Frontal cortex (tissue), 4 donors: ENCODE measurements around the gene COPE. TPM values are rescaled to one million over a fixed set of nuclear protein-coding genes. Genes with fewer than 3 reads are reported as not detected.
"Not testable (repeated sequence)": the region's sequence is repeated elsewhere in the genome, so short reads cannot be mapped to it uniquely, and the experiment has no call there.

ENCODE experiments used
- DNase-seq, 2 donors: peaks; one replicate each; pipeline ENCODE4 v3.0.0; 2012; ENCODE audit warnings: low spot score in 2 of 2
- FAIRE-seq: peaks from 2 replicates; lab custom pipeline; 2012; peaks lifted over from hg19 to GRCh38; lab: Jason Lieb, UNC
- total RNA-seq: library from RNA; depleted of rRNA; stranded (reverse); fragments of >200 nt; gene quantifications from one replicate; pipeline ENCODE4 v1.2.3, GENCODE V29; 2014
- donor health status: control.
- donor health status: control.
- donor health status: control.

Gene COPE
- total RNA-seq, 1 donor from 2014 or later, result 92.5 TPM

DNA sequence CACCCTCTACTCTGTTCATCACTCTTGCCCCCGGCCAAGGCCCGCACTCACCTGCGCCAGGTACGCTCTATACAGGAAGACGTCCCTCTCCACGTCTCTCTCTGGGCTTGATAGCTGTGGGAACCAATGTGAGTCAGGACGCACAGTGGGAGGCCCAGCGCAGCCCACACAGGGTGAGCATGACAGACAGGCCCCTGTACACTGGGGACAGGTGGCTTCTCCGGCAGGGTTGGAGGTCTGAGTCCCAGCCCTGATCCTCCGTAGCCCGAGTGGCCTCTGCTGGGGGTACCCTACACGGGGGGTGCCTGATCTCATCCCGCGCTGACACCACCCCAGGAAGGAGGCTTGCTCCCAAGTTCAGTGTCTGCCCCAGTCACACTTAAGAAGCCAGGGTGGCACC is 6.3 kb downstream of the COPE start:
- no peak for DNase-seq
- no peak for FAIRE-seq

DNA sequence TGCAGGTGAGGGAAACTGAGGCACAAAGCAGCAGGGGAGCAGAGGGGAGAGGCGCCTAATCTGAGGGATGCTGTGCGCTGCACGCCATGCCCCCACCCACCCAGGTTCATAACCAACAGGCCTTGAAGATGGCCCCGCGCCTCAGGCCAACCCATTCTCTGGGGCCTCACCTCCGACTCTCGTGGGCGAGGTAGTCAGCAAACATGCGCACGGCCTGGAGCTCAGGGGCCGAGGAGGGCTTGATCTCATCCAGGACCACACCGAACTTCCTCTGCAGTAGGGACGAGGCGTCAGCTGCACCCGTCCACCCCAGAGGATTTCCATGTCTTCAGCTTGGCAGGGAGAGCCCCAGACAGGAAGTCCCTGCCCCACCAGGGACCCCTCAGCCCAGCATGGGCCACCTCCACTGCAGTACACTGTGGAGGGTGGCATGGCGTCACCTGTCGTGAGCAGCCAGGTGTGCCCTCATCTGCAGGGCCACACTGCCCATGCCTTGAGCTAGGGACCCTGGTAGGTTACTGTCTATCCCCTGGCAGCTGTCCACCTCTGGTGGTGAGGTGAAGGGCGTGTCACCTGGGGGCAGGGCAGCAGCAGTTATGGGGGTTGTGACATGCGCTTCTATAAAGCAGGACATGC is 8.3 kb downstream of the COPE start:
- FAIRE-seq (no peak), DNase-seq (no peak)

DNA sequence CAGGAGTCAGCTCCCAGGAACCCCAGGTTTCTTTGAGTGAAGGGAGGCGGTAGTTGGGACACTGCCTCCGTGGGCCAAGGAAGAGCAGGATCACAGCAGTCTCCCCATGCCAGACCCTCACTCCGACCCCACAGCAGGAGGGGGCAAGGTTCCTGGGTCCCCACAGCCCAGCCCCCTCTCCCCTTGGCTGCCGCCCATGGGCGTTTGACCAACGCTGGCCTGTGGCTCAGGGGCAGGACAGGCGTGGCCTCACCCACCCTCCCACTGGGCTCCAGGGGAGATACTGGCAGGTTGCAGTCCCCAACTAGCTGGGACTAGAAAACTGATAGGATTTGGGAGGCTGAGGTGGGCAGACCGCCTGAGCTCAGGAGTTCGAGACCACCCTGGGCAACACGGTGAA is 9.2 kb downstream of the COPE start:
- FAIRE-seq, result no peak
- DNase-seq, result no peak

DNA sequence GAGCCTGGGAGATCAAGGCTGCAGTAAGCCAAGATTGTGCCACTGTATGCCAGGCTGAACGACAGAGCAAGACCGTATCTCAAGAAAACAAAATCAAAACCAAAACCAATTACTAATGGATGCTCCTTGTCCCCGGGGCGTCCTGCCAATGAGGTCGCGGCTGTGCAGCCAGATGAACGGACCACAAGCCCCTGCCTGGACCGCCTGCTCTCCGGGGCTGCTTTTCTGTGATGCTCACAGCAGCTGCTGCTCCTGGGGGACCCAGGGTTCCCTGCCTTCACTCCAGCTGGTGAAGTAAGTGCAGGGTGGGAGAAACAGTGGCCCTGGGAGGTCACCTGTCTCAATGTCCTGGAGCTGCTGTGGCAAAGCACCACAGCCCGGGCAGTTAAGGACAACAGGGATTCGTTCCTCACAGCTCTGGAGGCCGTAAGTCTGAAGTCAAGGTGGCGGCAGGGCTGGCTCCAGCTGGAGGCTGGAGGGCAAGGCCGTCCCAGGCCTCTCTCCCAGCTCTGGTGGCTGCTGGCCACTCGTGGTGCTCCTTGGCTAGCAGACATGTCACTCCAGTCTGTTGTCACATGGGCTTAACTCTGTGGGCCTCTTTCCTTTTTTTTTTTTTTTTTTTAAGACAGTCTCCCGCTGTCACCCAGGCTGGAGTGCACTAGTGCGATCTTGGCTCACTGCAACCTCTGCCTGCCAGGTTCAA is 10.1 kb downstream of the COPE start:
- FAIRE-seq (no peak), DNase-seq (no peak)

DNA sequence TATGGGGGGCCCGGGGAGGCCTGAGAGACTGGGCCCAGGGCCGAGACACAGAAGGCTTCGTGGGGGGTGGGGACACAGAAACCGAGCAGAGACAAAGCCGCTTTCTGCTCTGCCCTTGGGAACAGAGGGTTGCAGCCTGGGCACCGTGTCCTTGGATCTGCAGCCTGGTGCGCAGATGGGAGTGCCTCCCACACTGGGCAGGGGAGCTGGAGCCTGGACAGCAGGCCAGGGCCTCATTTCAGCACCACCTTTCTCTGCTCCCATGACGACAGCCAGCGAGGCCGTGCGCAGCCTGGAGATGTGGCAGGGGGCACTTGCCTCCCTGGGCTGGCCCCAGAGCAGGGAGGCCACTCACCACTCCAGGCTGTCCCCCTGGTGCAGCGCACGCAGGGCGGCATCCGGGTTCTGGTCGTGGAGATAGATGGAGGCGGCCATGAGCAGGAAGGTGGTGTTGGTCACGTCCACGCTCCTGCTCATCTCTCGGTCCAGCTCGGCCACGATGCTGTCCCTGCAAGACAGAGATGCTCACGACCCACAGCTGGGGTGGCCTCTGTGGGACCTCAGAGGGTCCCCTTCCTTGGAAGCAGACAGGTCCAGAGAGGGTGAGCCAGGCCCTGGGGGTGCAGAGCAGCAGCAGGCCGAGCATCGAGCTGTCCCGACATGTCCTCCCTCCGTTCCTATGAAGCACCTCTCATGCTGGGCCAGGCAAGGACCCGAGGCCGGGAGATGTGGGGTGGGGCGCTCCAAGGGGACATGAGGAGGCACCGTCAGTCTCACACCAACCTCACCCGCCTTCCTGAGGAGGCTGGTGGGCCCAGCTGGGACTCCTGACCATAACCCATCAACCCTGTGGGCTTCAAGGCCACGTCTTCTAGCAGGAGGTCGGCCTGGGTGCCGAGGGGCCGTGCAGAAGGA is 12.3 kb downstream of the COPE start:
- no peak for FAIRE-seq
- DNase-seq, result peak; percentile 69 to 73

DNA sequence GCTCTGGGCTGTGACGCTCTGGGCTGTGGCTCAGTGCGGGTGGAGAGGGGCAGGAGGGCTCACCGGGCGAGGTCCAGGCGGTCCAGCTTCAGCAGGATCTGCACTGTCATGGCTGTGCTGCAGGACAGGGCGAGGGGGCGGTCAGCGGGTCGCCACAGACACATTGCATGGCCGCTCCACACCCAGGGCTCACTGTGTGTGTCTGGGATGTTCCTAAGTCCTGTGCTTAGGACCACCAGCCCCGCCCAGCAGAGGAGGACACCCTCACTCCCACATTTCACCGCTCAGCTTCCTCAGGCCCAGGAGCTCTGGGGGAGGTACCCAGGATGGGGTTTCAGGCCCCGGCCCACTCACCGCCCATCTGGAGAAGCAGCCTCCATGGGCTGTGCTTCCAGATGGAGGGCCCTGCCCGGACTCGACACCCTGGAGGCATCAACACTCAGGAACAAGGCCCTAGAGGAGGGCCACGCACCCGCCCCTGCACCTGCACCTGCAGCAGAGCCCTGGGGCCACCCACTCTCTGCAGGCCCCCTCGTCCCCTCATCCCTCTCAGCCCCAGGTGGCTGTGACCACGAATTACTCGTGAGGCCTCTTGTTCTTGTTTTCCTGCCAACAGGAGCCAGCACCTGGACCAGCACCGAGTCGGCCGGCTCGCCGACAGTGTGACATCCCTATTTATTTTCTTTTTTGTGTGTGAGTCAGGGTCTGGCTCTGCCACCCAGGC is 13.5 kb downstream of the COPE start:
- DNase-seq, result no peak

DNA sequence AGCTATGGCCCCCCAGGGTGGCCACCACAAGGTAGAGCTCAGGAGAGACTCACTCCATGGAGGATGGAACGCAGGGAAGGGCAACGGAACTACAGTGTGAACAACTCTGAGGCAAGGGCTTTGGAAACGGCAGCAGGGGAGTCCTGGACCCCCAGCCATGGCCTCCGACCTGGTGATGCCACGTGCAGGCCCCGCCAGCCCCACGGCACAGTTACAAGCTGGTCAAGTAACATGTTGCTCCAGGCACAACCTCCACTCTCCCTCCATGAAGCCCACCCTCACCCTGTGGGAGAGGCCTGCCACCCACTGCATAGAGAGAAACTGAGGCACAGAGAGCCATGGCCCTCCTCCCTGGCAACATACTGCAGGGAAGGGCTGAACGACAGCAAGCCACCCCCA is 14.1 kb downstream of the COPE start:
- no peak for DNase-seq
- FAIRE-seq, result no peak

More for the DNA sequence above, 13.5 kb downstream of the COPE start:
- FAIRE-seq, result no peak

DNA sequence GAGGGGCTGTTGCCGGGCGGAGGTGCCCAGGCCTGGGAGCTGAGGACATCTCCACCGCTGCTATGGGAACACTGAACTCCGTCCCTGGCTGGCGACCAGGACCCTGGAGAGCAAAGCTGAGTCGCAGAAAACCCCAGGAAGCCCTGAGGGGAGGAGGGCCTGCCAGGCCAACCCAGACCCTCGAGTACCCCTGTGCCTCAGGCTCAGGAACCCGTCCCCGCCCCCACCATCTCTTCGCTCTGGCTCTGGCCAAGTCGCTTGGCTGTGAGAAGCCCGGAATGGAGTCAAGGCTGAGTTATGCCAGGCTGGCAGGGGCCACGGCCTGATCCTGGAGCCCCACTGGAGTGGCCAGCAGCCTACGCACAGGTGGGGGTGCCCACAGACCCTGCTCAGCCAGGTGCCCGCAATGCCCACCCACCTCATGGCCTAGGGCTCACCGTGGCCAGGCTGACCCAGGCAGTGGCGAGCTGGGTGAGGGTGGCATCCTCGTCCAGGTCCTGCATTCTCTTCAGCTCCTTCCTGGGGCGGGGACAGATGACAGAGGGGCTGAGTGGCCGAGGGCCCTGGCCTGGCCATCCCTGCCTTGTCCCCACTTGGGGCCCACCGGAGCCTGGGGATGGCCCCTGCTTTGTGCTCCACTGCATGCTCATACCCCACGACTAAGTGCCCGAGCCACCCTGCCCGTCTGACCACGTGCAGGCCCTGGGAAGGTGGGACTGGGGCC is 14.7 kb downstream of the COPE start:
- FAIRE-seq, result no peak
- DNase-seq, result no peak

DNA sequence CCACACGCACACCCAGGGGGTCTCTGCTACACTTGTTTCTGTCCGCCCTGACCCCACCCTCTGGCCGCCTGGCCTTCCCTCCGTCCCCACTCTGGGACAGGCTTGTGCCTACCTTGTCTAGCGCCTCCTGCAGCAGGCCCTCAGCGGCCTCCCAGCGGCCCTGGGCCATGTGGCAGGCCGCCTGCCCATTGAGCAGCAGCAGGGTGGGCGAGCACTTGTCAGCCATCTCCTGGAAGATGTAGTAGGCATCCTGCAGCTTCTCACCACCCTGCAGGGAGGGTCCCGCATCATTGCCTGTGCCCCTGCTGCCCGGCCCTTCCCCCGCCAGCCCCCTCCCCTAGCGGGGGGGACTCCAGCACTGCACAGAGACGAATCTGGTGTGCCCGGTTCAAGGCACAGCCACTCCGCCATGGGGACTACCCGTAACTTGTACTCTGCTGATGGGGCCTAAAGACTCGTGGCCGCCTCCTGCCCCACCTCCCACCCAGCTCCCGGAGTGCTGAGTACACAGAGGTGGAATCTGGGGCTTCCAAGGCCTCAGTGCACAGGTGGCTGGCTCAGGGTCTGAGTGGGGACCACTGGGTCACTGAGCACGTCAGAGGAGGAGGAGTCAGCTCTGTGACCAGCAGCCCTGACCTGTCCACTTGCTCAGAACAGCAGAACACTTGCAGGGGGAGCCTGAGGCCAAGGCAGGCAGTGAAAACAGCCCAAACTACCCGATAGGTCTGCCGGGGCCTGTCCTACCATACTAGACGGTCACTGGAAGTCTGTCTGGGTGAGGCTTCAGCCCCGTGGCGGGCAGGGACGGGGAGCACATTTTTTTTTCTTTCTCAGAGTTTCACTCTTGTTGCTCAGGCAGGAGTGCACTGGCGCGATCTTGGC is 15.8 kb downstream of the COPE start:
- DNase-seq, result no peak
- FAIRE-seq, result no peak

DNA sequence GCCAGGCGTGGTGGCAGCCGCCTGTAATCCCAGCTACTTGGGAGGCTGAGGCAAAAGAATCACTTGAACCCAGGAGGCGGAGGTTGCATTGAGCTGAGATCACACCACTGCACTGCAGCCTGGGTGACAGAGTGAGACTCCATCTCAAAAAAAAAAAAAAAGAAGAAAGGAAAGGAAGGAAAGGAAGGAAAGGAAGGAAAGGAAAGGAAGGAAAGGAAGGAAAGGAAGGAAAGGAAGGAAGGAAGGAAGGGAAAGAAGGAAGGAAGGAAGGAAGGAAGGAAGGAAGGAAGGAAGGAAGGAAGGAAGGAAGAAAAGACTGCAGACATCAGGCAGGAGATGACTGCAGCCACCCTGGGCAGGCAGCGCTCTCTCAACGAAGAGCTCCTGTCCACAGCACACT is 16.7 kb downstream of the COPE start:
- not testable (repeated sequence) for FAIRE-seq, DNase-seq

DNA sequence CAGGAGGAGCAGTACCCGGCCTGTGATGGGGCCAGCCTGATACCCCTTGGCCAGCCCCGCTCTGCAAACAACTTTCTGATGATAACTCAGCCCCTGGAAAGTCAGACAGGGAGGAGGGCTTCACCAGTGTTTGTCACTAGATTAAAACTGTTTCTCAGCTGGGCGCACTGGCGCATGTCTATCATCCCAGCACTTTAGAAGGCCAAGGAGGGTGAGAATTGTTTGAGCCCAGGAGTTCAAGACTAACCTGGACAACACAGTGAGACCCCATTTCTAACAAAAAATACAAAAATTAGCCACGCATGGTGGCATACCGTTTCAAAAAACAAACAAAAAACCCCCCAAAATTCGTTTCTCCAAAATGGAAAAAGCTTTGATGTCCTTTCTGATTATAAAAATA is 17.7 kb downstream of the COPE start:
- DNase-seq, result no peak
- FAIRE-seq, result no peak

DNA sequence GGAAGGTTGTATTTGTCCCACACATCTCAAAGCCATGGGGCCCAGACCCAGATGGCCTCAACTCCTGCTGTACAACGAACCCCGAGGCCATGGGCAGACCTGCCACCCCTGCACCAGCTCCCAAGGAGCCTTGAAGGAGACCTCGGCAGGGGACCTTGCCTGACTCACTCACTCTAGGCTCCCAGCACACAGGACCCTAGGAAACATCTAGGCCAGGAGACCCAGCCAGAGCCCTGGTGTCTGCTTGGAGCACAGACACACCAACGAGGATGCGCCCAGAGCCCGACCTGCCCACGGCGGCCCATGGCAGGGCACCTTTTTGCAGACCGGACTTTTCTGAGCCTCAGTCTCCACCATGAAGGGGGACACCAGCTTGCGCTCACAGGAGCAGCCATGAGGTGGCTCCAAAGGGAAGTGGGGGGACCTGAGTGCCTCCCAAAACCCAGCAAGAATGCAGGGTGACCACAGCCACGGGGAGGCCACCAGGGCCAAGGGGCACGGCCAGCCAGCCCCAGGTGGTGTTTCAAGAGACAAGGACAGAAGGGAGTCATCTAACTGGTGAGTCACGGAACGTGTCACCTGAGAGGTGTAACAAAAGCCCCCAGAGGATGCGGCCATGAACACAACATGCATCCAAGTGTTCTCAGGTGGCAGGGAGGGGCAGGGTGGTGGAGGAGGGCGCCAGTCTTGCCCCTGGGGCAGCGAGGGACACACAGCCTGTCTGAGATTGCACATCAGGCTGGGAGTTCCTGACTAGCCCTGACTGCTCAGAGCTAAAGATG is 18.3 kb downstream of the COPE start:
- no peak for FAIRE-seq
- no peak for DNase-seq

DNA sequence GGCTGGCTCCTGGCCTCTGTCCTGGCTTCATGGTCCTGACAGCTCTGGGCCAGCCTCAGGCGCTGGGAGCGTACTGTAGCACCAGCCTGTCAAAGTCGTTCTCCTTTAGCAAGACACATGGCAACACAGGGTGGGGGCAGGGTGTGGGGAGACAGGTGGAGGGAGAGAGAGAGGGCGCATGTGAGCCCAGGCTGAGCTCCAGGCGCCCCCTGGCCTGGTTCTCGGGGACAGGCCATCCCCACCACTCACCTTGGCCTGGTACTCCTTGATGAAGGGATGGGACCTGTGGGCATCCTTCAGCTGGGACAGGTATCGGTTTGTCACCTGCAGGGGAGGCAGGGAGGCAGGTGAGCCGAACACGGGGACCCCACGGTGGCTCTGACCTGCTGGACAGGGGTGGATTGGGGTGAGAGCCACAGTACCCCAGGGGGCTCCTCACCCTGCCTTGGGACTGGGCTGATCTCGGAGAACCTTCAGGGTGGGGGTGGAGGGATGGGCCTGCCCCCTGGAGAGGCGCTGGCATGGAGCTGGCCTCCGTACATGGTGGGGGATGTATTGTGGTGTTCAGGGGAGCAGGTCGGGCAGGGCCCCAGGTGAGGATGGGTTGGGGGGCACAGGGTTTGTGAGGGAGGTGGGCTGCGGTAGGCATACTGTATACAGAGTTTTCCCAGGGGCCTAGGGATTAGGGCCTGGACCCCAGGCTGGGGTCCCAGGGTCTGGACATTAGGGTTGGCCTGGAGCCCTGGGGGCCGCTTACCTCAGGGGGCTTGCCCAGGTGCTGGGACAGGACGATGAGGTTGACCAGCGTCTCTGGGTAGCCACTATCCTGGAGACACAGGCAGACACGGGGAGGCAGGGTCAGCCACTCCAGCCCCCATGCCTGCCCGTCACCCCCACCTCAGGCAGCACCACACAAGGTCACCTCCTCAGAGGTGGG is 19.3 kb downstream of the COPE start:
- DNase-seq (no peak), FAIRE-seq (no peak)

DNA sequence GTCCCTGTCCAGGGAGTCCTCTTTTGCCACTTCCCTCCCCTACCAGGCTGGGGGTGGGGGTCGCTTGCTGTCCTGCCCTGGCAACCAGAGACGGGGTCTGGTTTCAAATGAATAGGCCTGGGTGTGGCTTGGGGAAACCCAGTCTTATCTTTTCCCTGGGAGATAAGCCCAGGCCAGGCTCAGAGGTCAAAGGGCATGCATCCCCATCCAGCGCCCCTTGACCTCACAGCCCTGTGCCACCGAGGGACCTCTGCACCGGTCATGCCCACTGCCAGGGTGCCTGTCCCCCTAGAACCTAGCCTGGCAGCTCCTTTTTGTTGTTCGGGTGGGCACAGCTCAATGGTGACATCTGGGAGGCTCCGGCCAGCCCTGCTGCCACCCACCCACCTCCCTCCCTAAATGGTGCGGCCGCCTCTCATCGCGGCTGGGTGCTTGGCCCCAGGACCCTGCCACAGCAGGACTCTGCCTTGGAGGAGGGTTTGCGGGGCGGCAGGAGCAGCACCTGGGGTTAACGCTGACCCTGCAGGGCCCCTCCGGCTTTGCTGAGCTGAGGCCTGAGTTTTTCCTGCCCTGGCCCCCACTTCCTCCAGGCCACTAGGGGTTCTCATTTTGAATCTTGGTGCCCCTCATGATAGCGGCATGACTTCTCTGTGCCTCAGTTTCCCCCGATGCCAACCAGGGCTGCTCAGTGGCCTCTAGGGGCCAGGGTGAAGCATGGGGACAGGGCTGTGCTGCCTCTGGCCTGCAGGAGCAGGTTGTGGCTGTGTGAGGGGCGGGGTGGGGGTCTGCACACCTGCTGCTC is 20.4 kb downstream of the COPE start:
- FAIRE-seq (no peak), DNase-seq (no peak)

DNA sequence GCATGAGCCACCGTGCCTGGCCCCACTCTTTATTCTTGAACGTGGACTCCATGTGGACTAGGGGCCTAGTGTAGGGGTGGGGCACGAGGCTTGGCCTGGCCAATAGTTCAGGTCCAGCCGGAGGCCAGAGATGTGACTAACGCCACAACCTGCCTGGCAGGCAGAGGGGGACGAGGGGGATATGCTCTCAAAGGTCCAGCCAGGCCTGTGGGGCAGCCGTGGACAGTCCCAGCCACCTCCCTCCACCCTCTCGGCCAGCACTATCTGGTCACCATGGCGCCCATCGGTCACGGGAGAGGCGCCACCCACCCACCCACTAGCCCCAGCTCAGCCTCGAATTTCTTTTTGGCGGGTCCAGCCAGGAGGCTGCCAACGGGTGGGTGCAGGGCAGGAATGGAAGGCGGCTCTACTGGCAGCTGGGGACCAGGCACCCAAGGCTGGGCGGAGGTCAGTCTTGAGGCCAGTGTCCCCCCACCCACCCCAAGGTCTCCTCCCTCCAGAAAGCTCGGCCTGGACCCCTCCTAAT is 21.0 kb downstream of the COPE start:
- FAIRE-seq (no peak), DNase-seq (no peak)
